ENCODE measurements around the gene DNAJC2. TPM values are rescaled to one million over a fixed set of nuclear protein-coding genes. Genes with fewer than 3 reads are reported as not detected.

Gene DNAJC2
- total RNA-seq, 1 donor from 2014 or later = 41.0 TPM

DNA sequence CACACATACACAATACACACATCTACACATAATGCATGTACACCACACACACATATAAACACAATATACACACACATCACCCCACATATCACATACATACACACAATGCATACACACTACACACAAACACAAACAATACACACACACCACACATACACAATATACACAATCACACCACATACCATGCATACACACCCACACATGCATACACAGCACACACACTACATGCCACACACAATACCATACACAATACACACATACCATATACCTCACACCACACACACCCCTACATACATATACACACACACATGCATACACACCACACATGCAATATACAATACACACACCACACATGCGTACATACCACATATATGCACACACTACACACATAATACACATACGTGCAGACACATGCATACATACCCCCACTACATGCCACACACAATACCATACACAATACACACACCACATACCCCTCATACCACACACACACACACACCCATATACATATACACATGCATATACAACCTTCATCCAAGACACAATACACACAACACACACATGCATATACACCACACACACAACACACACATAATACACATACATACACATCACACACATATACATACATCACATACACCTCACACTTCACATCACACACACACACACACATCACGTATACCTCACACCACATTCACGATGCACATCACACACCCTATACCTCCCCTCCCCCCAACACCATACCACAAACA, 36.9 kb upstream of the DNAJC2 start:
- TF ChIP-seq EZH2phosphoT487 (IDR thresholded peaks at IDR 0.05) (no peak), EZH2 (IDR thresholded peaks at IDR 0.05) (no peak)
- TF ChIP-seq, protein P1, sequence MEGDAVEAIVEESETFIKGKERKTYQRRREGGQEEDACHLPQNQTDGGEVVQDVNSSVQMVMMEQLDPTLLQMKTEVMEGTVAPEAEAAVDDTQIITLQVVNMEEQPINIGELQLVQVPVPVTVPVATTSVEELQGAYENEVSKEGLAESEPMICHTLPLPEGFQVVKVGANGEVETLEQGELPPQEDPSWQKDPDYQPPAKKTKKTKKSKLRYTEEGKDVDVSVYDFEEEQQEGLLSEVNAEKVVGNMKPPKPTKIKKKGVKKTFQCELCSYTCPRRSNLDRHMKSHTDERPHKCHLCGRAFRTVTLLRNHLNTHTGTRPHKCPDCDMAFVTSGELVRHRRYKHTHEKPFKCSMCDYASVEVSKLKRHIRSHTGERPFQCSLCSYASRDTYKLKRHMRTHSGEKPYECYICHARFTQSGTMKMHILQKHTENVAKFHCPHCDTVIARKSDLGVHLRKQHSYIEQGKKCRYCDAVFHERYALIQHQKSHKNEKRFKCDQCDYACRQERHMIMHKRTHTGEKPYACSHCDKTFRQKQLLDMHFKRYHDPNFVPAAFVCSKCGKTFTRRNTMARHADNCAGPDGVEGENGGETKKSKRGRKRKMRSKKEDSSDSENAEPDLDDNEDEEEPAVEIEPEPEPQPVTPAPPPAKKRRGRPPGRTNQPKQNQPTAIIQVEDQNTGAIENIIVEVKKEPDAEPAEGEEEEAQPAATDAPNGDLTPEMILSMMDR (IDR thresholded peaks at IDR 0.05) = no peak
- peaks cover 11% of the 10 kb centered on the region for H3F3A ChIP-seq (ENCODE audit: low read depth)
- Mint-ChIP-seq H3K36me3 (no peaks in the 10 kb centered on the region), H3K27ac (no peak overlapping the region), H3K27me3 (ENCODE audit: insufficient read depth, low read depth) (no peaks in the 10 kb centered on the region), H3K4me1 (no peaks in the 10 kb centered on the region), H3K9me3 (no peaks in the 10 kb centered on the region), H3K4me3 (no peak overlapping the region)
- H3K27me3 ChIP-seq = peaks cover 3% of the 10 kb centered on the region
- no peaks in the 10 kb centered on the region for H3K36me3 ChIP-seq
- no peaks in the 10 kb centered on the region for H4K20me1 ChIP-seq (ENCODE audit: low read depth)
- no peak overlapping the region for H3K27ac ChIP-seq
- no peak overlapping the region for H3K4me2 ChIP-seq
- no peaks in the 10 kb centered on the region for H3K79me2 ChIP-seq (ENCODE audit: low read depth)
- H2AFZ ChIP-seq (replicated peaks) = no peak overlapping the region
- no peaks in the 10 kb centered on the region for H3K9me3 ChIP-seq (ENCODE audit: low read depth)
- DNase-seq (ENCODE audit: low spot score) = no peak
- no peaks in the 10 kb centered on the region for H3K4me1 ChIP-seq
- H3K9ac ChIP-seq = no peak overlapping the region
- no peak overlapping the region for H3K4me3 ChIP-seq

DNA sequence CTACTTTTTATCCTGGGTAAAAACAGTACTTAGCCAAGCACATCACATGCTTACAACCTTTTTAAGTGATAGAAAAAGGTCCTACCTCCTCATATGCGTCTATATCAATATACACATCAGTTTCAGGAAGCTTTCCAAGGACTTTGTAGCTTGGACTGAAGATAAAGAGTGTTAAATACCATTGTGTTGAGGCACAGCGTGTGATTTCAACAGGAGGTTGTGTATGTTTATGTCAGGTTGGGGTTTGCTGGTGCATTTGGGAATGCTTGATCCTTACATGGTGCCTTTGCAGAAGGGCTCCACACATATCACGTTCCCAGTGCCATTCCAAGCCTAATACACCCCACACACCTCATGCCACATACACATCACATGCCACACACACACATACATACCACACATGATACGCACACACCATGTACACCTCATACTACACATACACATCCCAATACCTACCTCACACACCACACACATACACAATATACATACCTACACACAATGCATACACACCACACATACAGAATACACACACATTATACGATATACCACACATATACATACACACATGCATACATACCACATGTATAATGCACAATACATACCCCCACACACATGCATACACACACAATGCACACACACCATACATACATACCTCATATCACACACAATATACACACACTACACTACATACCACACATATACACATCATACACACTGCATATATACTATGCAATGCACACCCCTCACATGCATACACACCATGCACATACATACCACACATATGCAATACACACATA, 36.0 kb upstream of the DNAJC2 start:
- Histone ChIP-seq H3K4me2 (no peak overlapping the region), H3F3A (ENCODE audit: low read depth) (peaks cover 11% of the 10 kb centered on the region), H2AFZ (replicated peaks) (no peak overlapping the region), H3K79me2 (ENCODE audit: low read depth) (no peaks in the 10 kb centered on the region), H3K9ac (no peak overlapping the region), H3K27ac (no peak overlapping the region), H3K4me3 (no peak overlapping the region), H3K36me3 (no peaks in the 10 kb centered on the region), H4K20me1 (ENCODE audit: low read depth) (no peaks in the 10 kb centered on the region), H3K4me1 (no peaks in the 10 kb centered on the region), H3K27me3 (peaks cover 3% of the 10 kb centered on the region), H3K9me3 (ENCODE audit: low read depth) (no peaks in the 10 kb centered on the region)
- Mint-ChIP-seq H3K27ac (no peak overlapping the region), H3K4me3 (no peak overlapping the region), H3K4me1 (no peaks in the 10 kb centered on the region), H3K9me3 (no peaks in the 10 kb centered on the region), H3K27me3 (ENCODE audit: insufficient read depth, low read depth) (no peaks in the 10 kb centered on the region), H3K36me3 (no peaks in the 10 kb centered on the region)
- TF ChIP-seq, protein P1 (IDR thresholded peaks at IDR 0.05) = no peak
- no peak for TF ChIP-seq EZH2phosphoT487 (IDR thresholded peaks at IDR 0.05)
- no peak for TF ChIP-seq EZH2 (IDR thresholded peaks at IDR 0.05)
- no peak for DNase-seq (ENCODE audit: low spot score)

DNA sequence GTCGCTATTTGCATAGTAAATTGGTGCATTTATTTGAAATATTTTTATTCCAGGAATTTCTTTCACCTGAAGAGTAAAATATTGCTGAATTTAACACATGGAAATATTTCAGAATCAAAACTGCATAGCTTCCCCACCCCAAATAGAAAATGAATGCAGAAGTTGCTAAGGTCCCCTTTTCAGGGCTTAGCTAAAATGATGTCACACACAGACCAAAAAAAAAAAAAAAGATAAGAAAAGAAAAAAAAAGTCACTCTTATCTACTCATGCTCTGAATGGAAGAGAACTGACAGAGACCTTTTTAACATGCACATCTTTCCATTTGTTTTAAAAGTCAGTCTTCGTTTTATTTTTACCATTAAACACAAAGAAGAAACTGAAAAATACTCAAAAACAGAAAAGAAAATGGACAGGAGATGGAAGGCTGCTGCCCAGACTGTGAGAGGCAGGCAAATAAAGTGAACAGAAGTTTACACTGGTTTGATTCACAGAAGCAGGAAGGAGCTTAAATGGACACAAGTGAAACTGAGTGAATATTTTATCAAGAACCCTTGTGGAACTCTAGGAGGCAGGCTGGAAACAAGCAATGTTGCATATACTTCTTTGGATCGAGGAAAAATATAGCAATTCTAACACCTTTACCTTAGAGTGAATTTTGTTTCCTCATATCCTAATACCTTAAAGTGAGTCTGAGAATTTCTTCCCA, 34.9 kb upstream of the DNAJC2 start:
- H3K4me2 ChIP-seq = no peak overlapping the region
- peaks cover 3% of the 10 kb centered on the region for H3K27me3 ChIP-seq
- TF ChIP-seq, protein P1 (IDR thresholded peaks at IDR 0.05) = no peak
- TF ChIP-seq EZH2phosphoT487 (IDR thresholded peaks at IDR 0.05) (no peak), EZH2 (IDR thresholded peaks at IDR 0.05) (no peak)
- Mint-ChIP-seq H3K36me3 (no peaks in the 10 kb centered on the region), H3K4me1 (no peaks in the 10 kb centered on the region), H3K9me3 (no peaks in the 10 kb centered on the region), H3K27me3 (ENCODE audit: insufficient read depth, low read depth) (no peaks in the 10 kb centered on the region), H3K27ac (no peak overlapping the region), H3K4me3 (no peak overlapping the region)
- no peak overlapping the region for H3K4me3 ChIP-seq
- no peaks in the 10 kb centered on the region for H3K4me1 ChIP-seq
- H3K9me3 ChIP-seq (ENCODE audit: low read depth) = no peaks in the 10 kb centered on the region
- H2AFZ ChIP-seq (replicated peaks) = peak overlapping the region; percentile 76
- H3K36me3 ChIP-seq = no peaks in the 10 kb centered on the region
- peaks cover 11% of the 10 kb centered on the region for H3F3A ChIP-seq (ENCODE audit: low read depth)
- H3K9ac ChIP-seq = no peak overlapping the region
- no peaks in the 10 kb centered on the region for H4K20me1 ChIP-seq (ENCODE audit: low read depth)
- H3K79me2 ChIP-seq (ENCODE audit: low read depth) = no peaks in the 10 kb centered on the region
- no peak for DNase-seq (ENCODE audit: low spot score)
- no peak overlapping the region for H3K27ac ChIP-seq
